ENCODE data around the gene LRGUK. TPM values are rescaled to one million over a fixed set of nuclear protein-coding genes. Genes with fewer than 3 reads are reported as not detected.

Gene LRGUK
- total RNA-seq, 4 donors from 2014 or later = 0.10 TPM; not detected in 3

- no peak for ATAC-seq
- Histone ChIP-seq H3K27me3 (no peaks in the 10 kb centered on the region), H3K4me1 (no peaks in the 10 kb centered on the region), H3K27ac (no peak overlapping the region), H3K36me3 (no peaks in the 10 kb centered on the region), H3K4me3 (no peak overlapping the region), H3K9me3 (no peaks in the 10 kb centered on the region)
- TF ChIP-seq, protein P1, sequence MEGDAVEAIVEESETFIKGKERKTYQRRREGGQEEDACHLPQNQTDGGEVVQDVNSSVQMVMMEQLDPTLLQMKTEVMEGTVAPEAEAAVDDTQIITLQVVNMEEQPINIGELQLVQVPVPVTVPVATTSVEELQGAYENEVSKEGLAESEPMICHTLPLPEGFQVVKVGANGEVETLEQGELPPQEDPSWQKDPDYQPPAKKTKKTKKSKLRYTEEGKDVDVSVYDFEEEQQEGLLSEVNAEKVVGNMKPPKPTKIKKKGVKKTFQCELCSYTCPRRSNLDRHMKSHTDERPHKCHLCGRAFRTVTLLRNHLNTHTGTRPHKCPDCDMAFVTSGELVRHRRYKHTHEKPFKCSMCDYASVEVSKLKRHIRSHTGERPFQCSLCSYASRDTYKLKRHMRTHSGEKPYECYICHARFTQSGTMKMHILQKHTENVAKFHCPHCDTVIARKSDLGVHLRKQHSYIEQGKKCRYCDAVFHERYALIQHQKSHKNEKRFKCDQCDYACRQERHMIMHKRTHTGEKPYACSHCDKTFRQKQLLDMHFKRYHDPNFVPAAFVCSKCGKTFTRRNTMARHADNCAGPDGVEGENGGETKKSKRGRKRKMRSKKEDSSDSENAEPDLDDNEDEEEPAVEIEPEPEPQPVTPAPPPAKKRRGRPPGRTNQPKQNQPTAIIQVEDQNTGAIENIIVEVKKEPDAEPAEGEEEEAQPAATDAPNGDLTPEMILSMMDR (IDR thresholded peaks at IDR 0.05 in 4 of 5, conservative IDR thresholded peaks at IDR 0.05 in 1 of 5) = no peak
- no peak for TF ChIP-seq POLR2A (IDR thresholded peaks at IDR 0.05)
- no peak for DNase-seq
- intact Hi-C loops (cut with DNase I; ENCODE audit: low total_unique reads) = no loop called here
- in situ Hi-C loops (cut with MboI; ENCODE audit: low sequenced_read_pairs in 4 of 4) = no loop called here
These were observed 69.3 kb downstream of the LRGUK start for GRCh38 chr7:134196439-134196838.

DNA sequence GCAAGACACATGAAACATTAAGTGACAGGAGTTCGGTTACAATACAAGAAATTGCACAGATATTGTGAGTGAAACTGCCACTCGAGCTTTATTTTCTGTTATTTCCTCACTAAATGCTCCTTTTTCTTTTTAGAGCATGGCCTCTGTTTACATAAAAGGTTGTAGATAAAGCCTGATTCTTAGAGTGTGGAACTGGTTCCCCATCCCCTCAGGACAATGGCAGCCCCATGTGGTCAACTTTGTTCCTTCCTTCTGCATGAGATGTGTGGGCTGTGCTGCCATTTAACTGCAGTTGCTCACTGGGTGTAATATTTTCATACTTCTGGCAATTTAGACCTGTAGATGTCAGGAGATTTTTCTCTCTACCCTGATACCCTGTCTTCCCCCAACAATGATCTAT lies 70.2 kb downstream of the LRGUK start:
- H3K27me3 ChIP-seq = no peaks in the 10 kb centered on the region
- ATAC-seq (no peak), DNase-seq (no peak)
- no peaks in the 10 kb centered on the region for H3K36me3 ChIP-seq
- in situ Hi-C loops (cut with MboI; ENCODE audit: low sequenced_read_pairs in 4 of 4) = no loop called here
- intact Hi-C loops (cut with DNase I; ENCODE audit: low total_unique reads) = no loop called here
- TF ChIP-seq, protein P1 (IDR thresholded peaks at IDR 0.05 in 4 of 5, conservative IDR thresholded peaks at IDR 0.05 in 1 of 5) = no peak
- no peak for TF ChIP-seq POLR2A (IDR thresholded peaks at IDR 0.05)
- H3K9me3 ChIP-seq = no peaks in the 10 kb centered on the region
- no peak overlapping the region for H3K27ac ChIP-seq
- H3K4me1 ChIP-seq = no peaks in the 10 kb centered on the region
- no peak overlapping the region for H3K4me3 ChIP-seq

GRCh38 chr7:134200970-134201369 lies 73.8 kb downstream of the LRGUK start:
- DNase-seq (no peak), ATAC-seq (no peak)
- intact Hi-C loops (cut with DNase I; ENCODE audit: low total_unique reads) = no loop called here
- in situ Hi-C loops (cut with MboI; ENCODE audit: low sequenced_read_pairs in 4 of 4) = no loop called here
- Histone ChIP-seq H3K4me3 (no peak overlapping the region), H3K36me3 (no peaks in the 10 kb centered on the region), H3K4me1 (no peaks in the 10 kb centered on the region), H3K9me3 (no peaks in the 10 kb centered on the region), H3K27me3 (no peaks in the 10 kb centered on the region), H3K27ac (no peak overlapping the region)
- TF ChIP-seq POLR2A (IDR thresholded peaks at IDR 0.05) = no peak
- TF ChIP-seq, protein P1 (IDR thresholded peaks at IDR 0.05 in 4 of 5, conservative IDR thresholded peaks at IDR 0.05 in 1 of 5) = no peak

DNA sequence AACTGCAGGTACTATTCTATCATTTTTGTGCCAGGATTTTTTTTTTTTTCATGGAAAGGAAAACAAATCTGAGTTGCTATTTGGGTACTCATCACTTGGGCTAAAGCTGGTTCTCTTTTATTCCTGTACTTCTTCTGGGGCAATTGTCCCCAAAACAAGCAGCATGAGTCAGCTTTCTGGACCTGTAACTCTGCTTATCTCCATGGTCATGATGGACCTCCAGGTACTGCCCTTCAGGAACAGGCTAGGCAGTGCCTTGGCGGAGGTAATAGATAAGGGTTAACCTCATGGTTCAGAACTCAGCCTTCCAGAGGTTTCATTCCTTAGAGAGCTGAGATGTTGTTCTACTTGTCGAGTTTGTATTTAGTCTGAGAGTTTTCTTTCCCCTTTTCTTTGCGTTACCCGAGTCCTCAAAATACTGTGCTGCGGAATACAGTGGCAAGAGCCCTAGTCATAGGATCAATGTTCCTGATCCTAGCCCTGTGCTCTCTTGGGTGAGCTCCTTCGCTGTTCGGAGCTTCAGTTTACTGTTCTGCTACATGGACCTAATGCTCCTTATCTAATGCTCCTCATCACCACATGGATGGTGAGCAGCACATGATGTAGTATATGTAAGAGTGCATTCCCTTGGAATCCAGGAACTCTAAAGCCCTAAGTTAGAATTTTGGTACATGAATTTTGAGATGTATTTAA lies 74.6 kb downstream of the LRGUK start:
- no peaks in the 10 kb centered on the region for H3K36me3 ChIP-seq
- no peak for TF ChIP-seq POLR2A (IDR thresholded peaks at IDR 0.05)
- TF ChIP-seq, protein P1 (IDR thresholded peaks at IDR 0.05 in 4 of 5, conservative IDR thresholded peaks at IDR 0.05 in 1 of 5) = no peak
- DNase-seq = no peak
- no peak overlapping the region for H3K4me3 ChIP-seq
- intact Hi-C loops (cut with DNase I; ENCODE audit: low total_unique reads) (no loop called here), in situ Hi-C loops (cut with MboI; ENCODE audit: low sequenced_read_pairs in 4 of 4) (no loop called here)
- no peaks in the 10 kb centered on the region for H3K9me3 ChIP-seq
- no peaks in the 10 kb centered on the region for H3K27me3 ChIP-seq
- no peak for ATAC-seq
- no peak overlapping the region for H3K27ac ChIP-seq
- no peaks in the 10 kb centered on the region for H3K4me1 ChIP-seq
